GM06990 (cell line): ENCODE results near the gene ACKR4.
"Not testable (repeated sequence)": the region's sequence is repeated elsewhere in the genome, so short reads cannot be mapped to it uniquely, and the experiment has no call there.

Experiments used
- DNase-seq: peaks from one replicate; pipeline ENCODE4 v3.0.0-alpha.2; 2011; ENCODE audit not compliant: insufficient read length; ENCODE audit errors: extremely low read depth
- H3K27me3 ChIP-seq: replicated peaks from 2 replicates; pipeline ENCODE4 v1.6.0; 2011; ENCODE audit warnings: low read length; ENCODE audit not compliant: control insufficient read depth, insufficient read depth
- H3K36me3 ChIP-seq: 2 replicates; pipeline ENCODE4 v1.5.1; 2011; ENCODE audit warnings: low read length; ENCODE audit not compliant: control insufficient read depth, insufficient read depth
- H3K4me3 ChIP-seq: replicated peaks from 2 replicates; pipeline ENCODE4 v1.5.1; 2011; ENCODE audit warnings: low read depth, mild to moderate bottlenecking, control low read depth, low read length
- TF ChIP-seq, protein P1 (sequence below): IDR thresholded peaks from 2 replicates; pipeline ENCODE4 v1.5.1; 2011; ENCODE audit warnings: low read length, control low read depth, mild to moderate bottlenecking, inconsistent platforms; ENCODE audit not compliant: insufficient read depth, poor library complexity, severe bottlenecking

ACKR4 gene

DNA sequence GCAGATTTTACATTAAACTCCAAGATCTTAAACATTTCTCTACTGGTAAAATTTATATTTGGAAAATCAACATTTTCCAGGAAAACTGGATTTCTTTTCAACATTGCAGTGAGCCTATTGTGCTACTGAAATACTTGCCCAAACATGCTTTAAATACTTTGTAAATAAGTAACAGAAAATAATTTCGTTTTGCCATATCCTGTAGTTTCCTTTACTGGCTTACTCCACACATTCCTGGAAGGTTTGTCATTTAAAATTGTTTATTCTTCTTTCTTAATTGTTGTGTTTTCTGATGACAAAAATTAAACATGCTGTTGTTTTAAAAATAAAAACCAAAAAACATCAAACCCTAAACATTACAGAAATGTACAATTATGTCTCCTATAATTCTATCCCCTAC lies 40.5 kb downstream of the ACKR4 start:
- Histone ChIP-seq H3K36me3 (peaks cover 2% of the 10 kb centered on the region; the same call in 1 of the 2 replicates), H3K4me3 (no peak overlapping the region), H3K27me3 (no peaks in the 10 kb centered on the region)
- TF ChIP-seq, protein P1, sequence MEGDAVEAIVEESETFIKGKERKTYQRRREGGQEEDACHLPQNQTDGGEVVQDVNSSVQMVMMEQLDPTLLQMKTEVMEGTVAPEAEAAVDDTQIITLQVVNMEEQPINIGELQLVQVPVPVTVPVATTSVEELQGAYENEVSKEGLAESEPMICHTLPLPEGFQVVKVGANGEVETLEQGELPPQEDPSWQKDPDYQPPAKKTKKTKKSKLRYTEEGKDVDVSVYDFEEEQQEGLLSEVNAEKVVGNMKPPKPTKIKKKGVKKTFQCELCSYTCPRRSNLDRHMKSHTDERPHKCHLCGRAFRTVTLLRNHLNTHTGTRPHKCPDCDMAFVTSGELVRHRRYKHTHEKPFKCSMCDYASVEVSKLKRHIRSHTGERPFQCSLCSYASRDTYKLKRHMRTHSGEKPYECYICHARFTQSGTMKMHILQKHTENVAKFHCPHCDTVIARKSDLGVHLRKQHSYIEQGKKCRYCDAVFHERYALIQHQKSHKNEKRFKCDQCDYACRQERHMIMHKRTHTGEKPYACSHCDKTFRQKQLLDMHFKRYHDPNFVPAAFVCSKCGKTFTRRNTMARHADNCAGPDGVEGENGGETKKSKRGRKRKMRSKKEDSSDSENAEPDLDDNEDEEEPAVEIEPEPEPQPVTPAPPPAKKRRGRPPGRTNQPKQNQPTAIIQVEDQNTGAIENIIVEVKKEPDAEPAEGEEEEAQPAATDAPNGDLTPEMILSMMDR: no peak
- no peak for DNase-seq

GRCh38 chr3:132638706-132639105 lies 41.6 kb downstream of the ACKR4 start:
- Histone ChIP-seq H3K36me3 (peaks cover 2% of the 10 kb centered on the region), H3K4me3 (no peak overlapping the region), H3K27me3 (no peaks in the 10 kb centered on the region)
- no peak for DNase-seq
- TF ChIP-seq, protein P1: no peak

GRCh38 chr3:132641427-132641826 lies 44.4 kb downstream of the ACKR4 start:
- H3K4me3 ChIP-seq, DNase-seq, H3K36me3 ChIP-seq, H3K27me3 ChIP-seq: not testable (repeated sequence)

DNA sequence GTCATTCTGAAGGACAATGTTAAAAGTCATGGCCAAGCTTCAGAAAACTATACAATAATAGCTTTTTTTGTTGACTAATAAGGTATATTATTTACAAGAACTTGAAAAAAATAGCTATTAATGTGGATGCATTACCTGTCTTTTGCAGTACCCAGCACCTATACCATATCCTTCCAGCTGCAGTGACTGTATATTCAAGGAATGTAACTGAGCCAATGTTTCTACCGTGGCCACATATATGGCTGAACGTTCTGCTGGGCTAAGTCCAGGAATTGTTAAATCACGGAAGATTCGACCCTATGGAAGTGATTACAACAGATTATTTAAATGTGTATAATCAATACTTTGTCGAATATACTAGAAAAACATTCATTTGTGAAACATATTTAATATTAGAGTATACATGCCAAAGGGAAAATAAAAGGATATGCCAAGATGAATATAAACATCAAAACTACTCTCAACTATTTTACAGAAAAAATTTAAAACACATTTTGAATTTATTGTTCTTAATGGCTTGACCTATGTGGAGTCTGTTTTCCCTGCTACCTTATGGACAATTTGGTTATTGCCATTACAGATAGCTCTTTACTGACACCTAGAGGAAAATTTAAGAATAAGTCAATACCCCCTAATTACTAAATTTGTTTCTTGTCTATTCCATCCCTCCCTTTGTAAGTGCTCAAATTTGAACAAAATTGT lies 44.9 kb downstream of the ACKR4 start:
- Histone ChIP-seq H3K27me3 (no peaks in the 10 kb centered on the region), H3K4me3 (no peak overlapping the region), H3K36me3 (peaks cover 2% of the 10 kb centered on the region)
- no peak for DNase-seq
- TF ChIP-seq, protein P1: peak; percentile 51

- no peak for DNase-seq
- no peaks in the 10 kb centered on the region for H3K27me3 ChIP-seq
- H3K4me3 ChIP-seq: no peak overlapping the region
- peaks cover 2% of the 10 kb centered on the region for H3K36me3 ChIP-seq
- TF ChIP-seq, protein P1: no peak
These were observed 45.4 kb downstream of the ACKR4 start for GRCh38 chr3:132642539-132642847.

- TF ChIP-seq, protein P1: no peak
These were observed 46.3 kb downstream of the ACKR4 start for GRCh38 chr3:132643366-132643765.

More at GRCh38 chr3:132643366-132643765, 46.3 kb downstream of the ACKR4 start:
- no peak overlapping the region for H3K4me3 ChIP-seq
- DNase-seq: no peak
- H3K36me3 ChIP-seq: peaks cover 2% of the 10 kb centered on the region
- no peaks in the 10 kb centered on the region for H3K27me3 ChIP-seq
